ENCODE measurements around the gene SEPTIN7.

The SEPTIN7 gene

DNA sequence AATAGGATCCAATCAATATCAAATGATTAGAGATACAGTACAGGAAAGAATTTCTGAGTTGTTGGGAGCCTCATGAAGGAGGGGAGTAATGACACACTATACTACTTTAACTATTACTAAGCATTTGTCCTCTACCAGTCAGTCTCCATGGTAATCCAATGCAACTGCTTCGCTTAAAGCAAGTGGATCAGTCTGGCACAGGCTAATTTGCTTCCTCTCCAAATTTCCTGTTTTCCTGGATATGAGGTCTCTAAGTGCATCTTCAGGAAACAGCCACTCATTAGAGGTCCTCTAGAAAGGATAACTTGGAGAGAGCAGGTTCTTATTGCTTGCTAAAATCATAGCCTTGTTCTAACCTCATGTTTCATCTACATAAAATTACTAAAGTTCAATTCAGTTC lies 8.4 kb upstream of the SEPTIN7 start:
- DNase-seq, result no peak

GRCh38 chr7:35792873-35793489 lies 7.9 kb upstream of the SEPTIN7 start:
- no peak for DNase-seq

- DNase-seq, result no peak
These were observed 3.5 kb upstream of the SEPTIN7 start for GRCh38 chr7:35797311-35797710.

DNA sequence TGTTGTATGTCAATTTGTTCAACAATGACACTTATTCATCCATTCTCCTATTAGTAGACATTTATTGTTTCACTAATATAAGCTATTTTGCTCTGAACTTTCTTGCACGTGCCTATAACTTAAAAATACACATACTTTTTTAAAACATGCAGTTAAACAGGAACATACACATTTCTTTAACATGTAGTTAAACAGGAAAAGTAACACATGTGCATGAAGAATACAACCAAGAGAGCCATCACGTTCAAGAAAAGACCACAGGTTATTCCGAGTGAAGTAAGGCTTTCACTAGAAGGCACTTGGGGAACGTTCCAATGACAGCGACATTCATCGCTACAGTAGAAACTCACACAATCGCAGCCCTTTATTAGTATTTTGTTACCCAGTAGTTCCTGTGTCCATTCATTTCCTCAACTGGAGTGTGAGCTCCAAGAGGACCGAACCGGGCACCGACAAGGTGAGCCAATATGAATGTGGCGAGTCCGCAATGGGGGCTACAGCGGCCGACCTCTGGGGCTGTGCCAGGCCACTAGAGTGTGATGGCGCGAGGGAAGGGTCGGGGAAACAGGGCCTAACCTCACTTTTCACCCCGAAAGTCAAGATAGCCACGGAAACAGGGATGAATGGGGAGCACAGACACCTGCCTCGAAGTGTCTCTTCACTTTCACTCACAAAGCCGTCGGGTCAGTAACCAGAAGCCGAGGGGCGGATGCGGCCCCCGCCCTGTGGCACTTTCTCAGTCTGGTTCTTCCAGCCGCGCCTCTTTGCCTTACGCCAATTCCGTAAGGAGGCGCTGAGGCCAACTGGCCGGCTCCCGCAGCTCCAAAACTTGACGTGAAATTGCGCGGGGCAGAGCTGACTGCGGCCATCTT lies 775 bp upstream of the SEPTIN7 start:
- peak; percentile 91 to 95 (median 92) for DNase-seq

GRCh38 chr7:35801392-35802101 lies 690 bp downstream of the SEPTIN7 start:
- peak; percentile 80 to 89 (median 82) for DNase-seq

DNA sequence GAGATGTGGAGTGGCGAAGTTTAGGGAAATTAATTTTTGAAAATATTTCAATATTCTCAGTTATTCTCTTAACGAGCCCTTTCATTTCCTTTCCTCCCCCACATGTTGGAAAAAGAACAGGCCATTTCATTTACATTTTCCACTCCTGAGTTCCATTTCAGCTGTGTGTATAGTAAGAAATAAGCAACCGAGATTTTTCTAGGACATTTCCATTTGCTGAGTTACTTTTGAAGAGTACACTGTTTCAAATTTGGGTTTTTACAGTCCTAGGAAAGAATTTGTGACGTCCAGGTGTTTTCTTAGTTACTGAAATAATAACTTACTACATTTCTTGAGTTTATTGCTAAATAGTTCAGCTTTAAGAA lies 1.2 kb downstream of the SEPTIN7 start:
- DNase-seq, result no peak

DNA sequence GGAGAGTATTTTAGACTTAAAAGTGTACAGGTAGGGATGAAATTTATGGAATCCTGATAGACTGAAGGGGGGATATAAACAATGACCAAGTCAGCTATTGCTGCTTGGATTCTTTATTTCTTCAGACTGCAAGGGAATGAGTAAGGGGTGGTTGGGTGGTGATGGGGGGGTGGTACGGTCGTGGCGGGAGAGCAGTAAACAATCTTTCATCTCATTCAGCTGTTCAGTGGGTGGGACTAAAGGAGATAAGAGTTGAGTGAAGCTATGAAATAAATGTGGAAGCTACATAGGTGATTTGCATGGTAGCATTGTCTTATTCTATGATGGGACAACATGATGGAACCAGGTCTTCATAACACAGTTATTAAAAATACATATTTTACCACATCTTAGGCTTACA lies 1.8 kb downstream of the SEPTIN7 start:
- peak in 1 of 4 experiments; percentile 1 for DNase-seq

GRCh38 chr7:35804231-35804970 lies 3.5 kb downstream of the SEPTIN7 start:
- DNase-seq, result no peak

- DNase-seq, result peak; percentile 15 to 52 (median 36)
These were observed 5.0 kb downstream of the SEPTIN7 start for GRCh38 chr7:35805876-35806275.

DNA sequence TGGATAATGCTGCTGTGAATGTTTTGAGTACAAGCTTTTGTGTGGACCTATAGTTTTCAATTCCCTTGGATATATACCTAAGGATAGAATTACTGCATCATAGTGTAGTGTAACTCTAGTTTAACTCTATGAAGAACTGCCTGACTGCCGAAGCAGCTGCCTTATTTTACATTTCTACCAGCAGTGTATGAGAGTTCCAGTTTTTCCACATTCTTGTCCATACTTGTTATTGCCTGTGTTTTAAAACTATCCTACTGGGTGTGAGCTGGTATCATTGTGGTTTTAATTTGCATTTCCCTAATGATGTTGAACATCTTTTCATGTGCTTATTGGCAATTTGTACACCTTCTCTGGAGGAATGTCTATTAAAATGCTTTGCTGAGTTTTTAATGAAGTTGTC lies 15.7 kb downstream of the SEPTIN7 start:
- DNase-seq, result no peak

DNA sequence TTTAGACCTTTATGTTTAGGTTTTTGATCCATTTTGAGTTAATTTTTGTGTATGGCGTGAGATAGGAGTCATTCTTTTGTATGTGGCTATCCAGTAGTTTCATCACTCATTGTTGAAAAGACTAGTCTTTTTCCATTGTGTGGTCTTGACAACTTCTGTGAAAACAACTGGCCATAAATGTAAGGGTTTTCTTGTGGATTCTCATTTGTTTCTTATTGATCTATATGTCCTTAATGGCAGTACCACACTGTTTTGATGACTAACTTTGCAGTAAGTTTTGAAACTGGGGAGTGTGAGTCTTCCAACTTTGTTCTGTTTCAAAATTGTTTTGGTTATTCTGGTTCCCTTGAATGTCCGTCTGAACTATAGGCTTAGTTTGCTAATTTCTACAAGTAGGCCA lies 16.3 kb downstream of the SEPTIN7 start:
- no peak for DNase-seq

DNA sequence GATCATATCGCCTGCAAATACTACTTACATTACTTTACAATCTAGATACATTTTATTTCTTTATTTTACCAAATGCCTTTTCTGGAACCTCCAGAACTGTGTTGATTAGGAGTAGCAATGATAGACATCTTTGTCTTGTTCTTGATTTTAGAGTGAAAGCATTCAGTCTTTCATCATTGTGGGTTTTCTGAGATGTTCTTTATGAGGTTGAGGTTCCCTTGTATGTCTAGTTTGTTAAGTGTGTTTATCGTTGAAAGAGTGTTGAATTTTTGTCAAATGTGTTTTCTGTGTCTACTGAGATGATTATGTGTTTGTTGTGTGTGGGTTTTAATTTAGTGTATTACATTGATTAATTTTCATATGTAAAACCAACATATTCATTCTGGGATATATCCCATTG lies 17.1 kb downstream of the SEPTIN7 start:
- DNase-seq, result no peak

DNA sequence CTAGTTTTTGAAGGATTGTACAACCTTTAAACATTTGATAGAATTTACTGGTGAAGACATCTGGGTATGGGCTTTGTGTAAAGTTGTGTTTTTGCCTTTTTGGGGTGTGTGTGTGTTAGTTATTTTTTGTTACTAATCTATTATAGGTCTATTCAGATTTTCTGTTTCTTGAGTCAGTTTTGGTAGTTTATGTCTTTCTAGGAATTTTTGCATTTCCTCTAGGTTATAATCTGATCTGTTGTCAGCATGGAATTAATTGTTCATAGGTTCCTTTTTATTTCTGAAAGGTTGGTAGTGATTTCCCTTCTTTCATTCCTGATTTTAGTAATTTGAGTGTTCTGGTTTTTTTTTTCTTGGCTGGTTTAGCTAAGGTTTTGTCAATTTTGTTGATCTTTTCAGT lies 17.7 kb downstream of the SEPTIN7 start:
- DNase-seq, result no peak

GRCh38 chr7:35819310-35819709 lies 18.5 kb downstream of the SEPTIN7 start:
- no peak for DNase-seq

DNA sequence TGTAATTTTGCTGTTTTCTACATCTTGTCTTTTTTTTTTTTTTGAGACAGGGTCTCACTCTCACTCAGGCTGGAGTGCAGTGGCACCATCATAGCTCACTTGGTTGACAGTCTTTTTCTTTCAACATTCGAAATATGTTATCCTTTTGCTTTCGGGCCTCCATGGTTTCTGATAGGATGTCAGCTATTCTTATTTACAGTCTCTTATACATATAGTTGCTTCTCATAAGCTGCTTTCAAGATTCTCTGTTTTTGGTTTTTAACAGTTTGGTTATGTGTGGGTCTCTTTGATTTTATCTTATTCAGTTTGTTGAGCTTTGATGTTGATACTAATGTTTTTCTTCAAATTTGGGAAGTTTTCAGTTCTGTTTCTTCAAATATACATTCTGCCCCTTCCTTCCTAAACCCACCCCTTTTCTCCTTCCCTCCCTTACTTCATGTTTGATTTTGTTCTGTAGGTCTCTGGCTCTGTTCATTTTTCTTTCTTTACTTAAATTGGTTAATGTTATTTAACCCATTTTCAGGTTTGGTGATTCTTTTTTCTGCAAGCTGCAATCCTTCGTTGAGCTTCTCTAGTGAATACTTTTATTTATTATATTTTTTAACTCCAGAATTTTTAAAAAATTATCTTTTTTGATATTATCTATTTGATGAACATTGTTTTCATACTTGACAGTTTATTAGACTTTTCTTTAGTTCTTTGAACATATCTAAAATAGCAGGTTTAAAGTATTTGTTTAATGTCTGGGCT lies 19.3 kb downstream of the SEPTIN7 start:
- no peak for DNase-seq

DNA sequence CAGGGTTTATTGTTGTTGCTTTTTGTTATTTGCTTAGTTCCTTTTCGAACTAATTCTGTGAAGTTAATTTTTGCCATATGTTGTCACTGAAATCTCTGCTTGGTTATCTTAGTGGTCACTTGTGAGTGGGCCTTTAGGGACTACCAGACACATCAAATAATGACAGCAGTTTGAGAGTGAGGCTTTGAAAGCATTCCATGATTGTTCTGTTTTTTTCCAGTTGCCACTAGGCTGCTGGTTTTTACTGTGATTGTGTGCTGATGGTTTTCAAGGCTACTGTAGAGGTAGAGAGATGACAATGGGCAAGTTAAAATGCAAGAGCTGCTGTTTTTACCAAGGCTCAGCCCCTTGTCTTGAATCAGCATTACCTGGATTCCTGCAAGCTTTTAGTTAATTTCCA lies 20.0 kb downstream of the SEPTIN7 start:
- no peak for DNase-seq

GRCh38 chr7:35823440-35823839 lies 22.6 kb downstream of the SEPTIN7 start:
- no peak for DNase-seq

DNA sequence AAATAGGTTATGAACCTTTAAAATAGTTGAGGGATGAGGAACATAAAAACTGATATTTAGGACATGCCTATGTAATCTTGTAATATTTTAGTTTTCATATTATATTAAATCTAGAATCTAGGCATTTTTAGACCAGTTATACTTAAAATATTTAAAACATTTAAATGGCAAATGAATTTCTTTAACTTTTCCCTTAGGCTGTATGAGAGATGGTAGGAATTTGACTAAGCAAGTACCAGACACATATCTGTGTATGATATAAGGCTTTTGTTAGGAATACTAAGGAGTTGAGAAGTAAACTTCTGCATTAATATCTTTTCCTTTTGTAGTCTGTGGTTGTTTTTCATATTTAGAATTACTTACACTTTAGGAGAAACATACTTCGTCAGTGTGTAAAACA lies 25.1 kb downstream of the SEPTIN7 start:
- no peak for DNase-seq

DNA sequence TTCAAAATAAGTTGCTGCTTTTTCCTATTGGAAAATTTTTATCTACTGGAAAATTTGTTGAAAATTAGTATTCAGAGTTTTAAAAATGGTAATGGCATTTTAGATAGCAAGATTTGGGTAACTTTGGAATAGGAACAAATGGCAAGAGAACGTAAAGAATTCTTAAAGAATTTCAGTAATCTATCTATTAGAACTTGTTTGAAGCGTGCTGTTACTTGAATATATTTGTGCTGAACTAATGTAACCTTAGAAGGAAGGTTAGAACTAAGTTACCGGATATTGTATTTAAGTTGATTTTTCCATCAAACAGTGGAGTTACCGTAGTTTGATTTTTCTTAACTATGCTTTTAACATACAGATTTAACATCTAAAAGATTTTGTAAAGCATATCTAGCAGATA lies 25.9 kb downstream of the SEPTIN7 start:
- no peak for DNase-seq

DNA sequence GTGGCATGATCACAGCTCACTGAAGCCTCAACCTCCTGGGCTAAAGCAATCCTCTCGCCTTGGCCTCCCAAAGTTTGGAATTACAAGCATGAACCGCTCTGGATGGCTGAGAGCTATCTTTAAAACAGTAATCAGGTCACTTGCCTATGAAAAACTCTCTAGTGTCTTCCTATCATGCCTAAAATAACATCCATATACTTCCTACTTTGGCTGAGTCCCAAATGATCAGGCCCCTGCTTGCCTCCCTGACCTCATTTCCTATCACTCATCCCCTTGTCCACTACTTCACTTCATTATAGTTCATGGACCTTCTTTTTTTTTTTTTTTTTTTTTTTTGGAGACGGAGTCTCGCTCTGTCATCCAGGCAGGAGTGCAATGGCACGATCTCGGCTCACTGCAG lies 28.0 kb downstream of the SEPTIN7 start:
- peak in 3 of 4 experiments; percentile 4 to 17 (median 13) for DNase-seq

DNA sequence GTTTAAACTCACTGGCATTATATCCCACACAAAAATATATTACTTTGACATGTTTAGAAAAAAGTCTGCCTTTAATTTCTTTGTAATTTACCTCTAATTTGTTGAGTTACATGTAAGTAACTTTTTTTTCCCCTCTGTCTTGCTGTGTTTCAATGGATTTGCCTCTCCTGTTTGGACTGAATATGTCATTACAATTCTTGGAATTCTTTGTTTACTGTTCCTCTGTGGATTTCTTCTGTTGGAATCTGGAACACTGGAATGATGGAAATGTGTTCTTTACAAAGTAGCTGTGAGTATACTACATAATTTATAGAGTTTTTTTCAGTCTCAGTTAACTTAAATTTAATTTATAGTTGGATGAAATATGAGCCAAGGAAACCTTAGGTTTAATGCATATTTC lies 30.4 kb downstream of the SEPTIN7 start:
- DNase-seq, result no peak
